ENCODE results near the gene TMEM270. TPM values are rescaled to one million over a fixed set of nuclear protein-coding genes. Genes with fewer than 3 reads are reported as not detected.

The TMEM270 gene
- total RNA-seq, 2 experiments from 2014 or later = not detected

DNA sequence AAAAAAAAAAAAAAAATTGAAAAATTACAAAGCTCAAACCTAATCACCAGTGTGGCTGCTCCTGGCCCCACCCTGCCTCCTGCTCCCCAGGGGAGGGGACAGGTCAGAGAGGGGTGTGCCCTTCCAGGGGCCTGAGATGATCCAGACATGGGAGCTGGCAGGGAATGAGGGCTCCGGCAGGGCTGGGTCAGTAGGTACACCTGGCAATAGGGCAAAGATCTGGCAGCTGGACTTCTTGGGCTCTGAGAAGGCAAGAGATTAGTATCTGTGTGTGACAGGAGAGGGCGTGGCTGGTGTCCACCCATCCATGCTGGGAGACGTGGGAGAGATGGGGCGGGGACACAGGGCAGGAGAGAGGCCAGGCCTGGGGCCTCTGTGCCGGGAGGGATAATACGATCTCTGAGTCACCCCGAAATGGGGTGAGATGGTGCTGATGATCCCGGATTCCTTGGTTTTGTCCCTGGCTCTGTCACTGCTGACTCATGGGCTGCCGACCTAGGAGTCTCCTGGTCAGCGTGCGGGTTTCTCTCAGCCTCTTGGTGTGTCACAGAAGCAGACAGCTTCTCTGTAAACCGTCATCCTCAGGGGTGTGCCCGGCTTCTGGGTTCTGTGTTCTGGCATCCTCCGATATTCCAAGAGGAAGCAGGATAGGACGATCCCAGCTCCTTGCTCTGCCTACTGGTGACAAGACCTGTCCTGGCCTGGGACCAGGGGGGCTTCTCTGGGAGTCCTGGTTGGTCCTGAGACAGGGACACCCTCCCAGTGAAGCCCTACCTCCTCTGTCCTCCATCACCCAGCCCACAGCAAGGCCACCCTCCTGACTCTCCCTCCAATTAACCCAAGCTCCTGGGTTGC is 38.4 kb upstream of the TMEM270 start:
- Mint-ChIP-seq H3K4me1 (ENCODE audit: low read depth) (peaks cover 26% of the 10 kb centered on the region), H3K27me3 (peaks cover 4% of the 10 kb centered on the region), H3K4me3 (no peak overlapping the region), H3K9me3 (no peaks in the 10 kb centered on the region), H3K27ac (no peak overlapping the region), H3K36me3 (ENCODE audit: low read depth) (no peaks in the 10 kb centered on the region)
- ATAC-seq (ENCODE audit: poor library complexity) (no peak), DNase-seq (no peak)
- intact Hi-C loops (cut with DNase I, micrococcal nuclease) = no loop called here
- Histone ChIP-seq H3K4me3 (ENCODE audit: low read length) (no peak overlapping the region), H3K4me1 (ENCODE audit: insufficient read depth, low read length) (peaks cover 32% of the 10 kb centered on the region), H3K27me3 (ENCODE audit: control insufficient read depth in 1 of 2, insufficient read depth in 2 of 2, low read length in 2 of 2) (no peaks in the 10 kb centered on the region), H3K27ac (ENCODE audit: low read depth in 1 of 2, low read length in 2 of 2) (no peak overlapping the region), H3K9me3 (ENCODE audit: control insufficient read depth in 1 of 2, insufficient read depth in 1 of 2, low read length in 2 of 2) (no peaks in the 10 kb centered on the region), H3K36me3 (ENCODE audit: insufficient read depth, low read length) (no peaks in the 10 kb centered on the region)
- TF ChIP-seq, protein P1, sequence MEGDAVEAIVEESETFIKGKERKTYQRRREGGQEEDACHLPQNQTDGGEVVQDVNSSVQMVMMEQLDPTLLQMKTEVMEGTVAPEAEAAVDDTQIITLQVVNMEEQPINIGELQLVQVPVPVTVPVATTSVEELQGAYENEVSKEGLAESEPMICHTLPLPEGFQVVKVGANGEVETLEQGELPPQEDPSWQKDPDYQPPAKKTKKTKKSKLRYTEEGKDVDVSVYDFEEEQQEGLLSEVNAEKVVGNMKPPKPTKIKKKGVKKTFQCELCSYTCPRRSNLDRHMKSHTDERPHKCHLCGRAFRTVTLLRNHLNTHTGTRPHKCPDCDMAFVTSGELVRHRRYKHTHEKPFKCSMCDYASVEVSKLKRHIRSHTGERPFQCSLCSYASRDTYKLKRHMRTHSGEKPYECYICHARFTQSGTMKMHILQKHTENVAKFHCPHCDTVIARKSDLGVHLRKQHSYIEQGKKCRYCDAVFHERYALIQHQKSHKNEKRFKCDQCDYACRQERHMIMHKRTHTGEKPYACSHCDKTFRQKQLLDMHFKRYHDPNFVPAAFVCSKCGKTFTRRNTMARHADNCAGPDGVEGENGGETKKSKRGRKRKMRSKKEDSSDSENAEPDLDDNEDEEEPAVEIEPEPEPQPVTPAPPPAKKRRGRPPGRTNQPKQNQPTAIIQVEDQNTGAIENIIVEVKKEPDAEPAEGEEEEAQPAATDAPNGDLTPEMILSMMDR (IDR thresholded peaks at IDR 0.05) = no peak
- ChIA-PET POLR2A (interaction anchor here (1.4 kb wide), 1 partner anchor 20 kb away, joined by 3 read pairs; the partner anchor contains the start of gene METTL27), CTCF (no interaction called here)

- ATAC-seq (ENCODE audit: poor library complexity) (no peak), DNase-seq (no peak)
- Mint-ChIP-seq H3K4me3 (no peak overlapping the region), H3K27ac (no peak overlapping the region), H3K9me3 (no peaks in the 10 kb centered on the region), H3K4me1 (ENCODE audit: low read depth) (peaks cover 33% of the 10 kb centered on the region), H3K36me3 (ENCODE audit: low read depth) (no peaks in the 10 kb centered on the region), H3K27me3 (peaks cover 4% of the 10 kb centered on the region)
- peaks cover 39% of the 10 kb centered on the region for H3K4me1 ChIP-seq (ENCODE audit: insufficient read depth, low read length)
- no peak overlapping the region for H3K27ac ChIP-seq (ENCODE audit: low read depth in 1 of 2, low read length in 2 of 2)
- H3K4me3 ChIP-seq (ENCODE audit: low read length) = no peak overlapping the region
- H3K36me3 ChIP-seq (ENCODE audit: insufficient read depth, low read length) = no peaks in the 10 kb centered on the region
- intact Hi-C loops (cut with DNase I, micrococcal nuclease) = no loop called here
- POLR2A ChIA-PET = interaction anchor here (0.9 to 1.4 kb wide), 2 partner anchors 9 to 19 kb away, joined by 3 to 5 read pairs; partner anchors contain the start of gene METTL27
- no peaks in the 10 kb centered on the region for H3K27me3 ChIP-seq (ENCODE audit: control insufficient read depth in 1 of 2, insufficient read depth in 2 of 2, low read length in 2 of 2)
- H3K9me3 ChIP-seq (ENCODE audit: control insufficient read depth in 1 of 2, insufficient read depth in 1 of 2, low read length in 2 of 2) = no peaks in the 10 kb centered on the region
- CTCF ChIA-PET = no interaction called here
- TF ChIP-seq, protein P1 (IDR thresholded peaks at IDR 0.05) = no peak
Observed at GRCh38 chr7:73823257-73823656, 37.7 kb upstream of the TMEM270 start.

GRCh38 chr7:73823873-73824592 is 36.9 kb upstream of the TMEM270 start:
- H3K4me3 Mint-ChIP-seq = no peak overlapping the region
- ATAC-seq (ENCODE audit: poor library complexity) = peak; percentile 63
- H3K9me3 Mint-ChIP-seq = no peaks in the 10 kb centered on the region
- TF ChIP-seq, protein P1 (IDR thresholded peaks at IDR 0.05) = no peak
- H3K4me1 Mint-ChIP-seq (ENCODE audit: low read depth) = peaks cover 40% of the 10 kb centered on the region
- no peak for DNase-seq
- ChIA-PET CTCF (no interaction called here), POLR2A (interaction anchor here (0.9 to 1.4 kb wide), 2 partner anchors 9 to 18 kb away, joined by 3 to 5 read pairs; partner anchors contain the start of gene METTL27)
- peak overlapping the region; percentile 62 for H3K27ac Mint-ChIP-seq
- H3K27me3 Mint-ChIP-seq = peaks cover 7% of the 10 kb centered on the region
- H3K27ac ChIP-seq (ENCODE audit: low read depth in 1 of 2, low read length in 2 of 2) = no peak overlapping the region
- H3K36me3 Mint-ChIP-seq (ENCODE audit: low read depth) = no peaks in the 10 kb centered on the region
- intact Hi-C loops (cut with DNase I, micrococcal nuclease) = no loop called here
- H3K27me3 ChIP-seq (ENCODE audit: control insufficient read depth in 1 of 2, insufficient read depth in 2 of 2, low read length in 2 of 2) = no peaks in the 10 kb centered on the region
- H3K9me3 ChIP-seq (ENCODE audit: control insufficient read depth in 1 of 2, insufficient read depth in 1 of 2, low read length in 2 of 2) = no peaks in the 10 kb centered on the region
- H3K36me3 ChIP-seq (ENCODE audit: insufficient read depth, low read length) = no peaks in the 10 kb centered on the region
- peaks cover 47% of the 10 kb centered on the region for H3K4me1 ChIP-seq (ENCODE audit: insufficient read depth, low read length)
- H3K4me3 ChIP-seq (ENCODE audit: low read length) = no peak overlapping the region

All from CD4-positive, alpha-beta T cell (primary cell).